ENCODE measurements around the gene LGALS13.

The LGALS13 gene

GRCh38 chr19:39645800-39646411 is 43.6 kb downstream of the LGALS13 start:
- TF ChIP-seq POLR2AphosphoS5 (IDR thresholded peaks at IDR 0.05; ENCODE audit: low read depth, low read length) (no peak), TAF1 (IDR thresholded peaks at IDR 0.05; ENCODE audit: low read depth, low read length) (no peak), POLR2A (IDR thresholded peaks at IDR 0.05; ENCODE audit: low read depth, low read length) (no peak), POU2F2 (IDR thresholded peaks at IDR 0.05; ENCODE audit: low read depth, low read length) (no peak), SPI1 (IDR thresholded peaks at IDR 0.05; ENCODE audit: low read depth, low read length) (no peak), PAX5 (IDR thresholded peaks at IDR 0.05; ENCODE audit: insufficient read depth, low read length, severe bottlenecking) (no peak)
- no peak for FAIRE-seq
- DNase-seq (ENCODE audit: insufficient read length, low spot score) = no peak

GRCh38 chr19:39647918-39648317 is 45.6 kb downstream of the LGALS13 start:
- TF ChIP-seq POU2F2 (IDR thresholded peaks at IDR 0.05; ENCODE audit: low read depth, low read length) (no peak), POLR2A (IDR thresholded peaks at IDR 0.05; ENCODE audit: low read depth, low read length) (no peak), SPI1 (IDR thresholded peaks at IDR 0.05; ENCODE audit: low read depth, low read length) (no peak), POLR2AphosphoS5 (IDR thresholded peaks at IDR 0.05; ENCODE audit: low read depth, low read length) (no peak), PAX5 (IDR thresholded peaks at IDR 0.05; ENCODE audit: insufficient read depth, low read length, severe bottlenecking) (no peak), TAF1 (IDR thresholded peaks at IDR 0.05; ENCODE audit: low read depth, low read length) (no peak)
- DNase-seq (ENCODE audit: insufficient read length, low spot score) = no peak
- FAIRE-seq = no peak

GRCh38 chr19:39655613-39656012 is 53.3 kb downstream of the LGALS13 start, which contains the start of gene LGALS16:
Gene LGALS16, plus strand, starts transcription at chr19:39655913. Its CDS starts 49 bp downstream, at chr19:39655962.
- TF ChIP-seq POLR2AphosphoS5 (IDR thresholded peaks at IDR 0.05; ENCODE audit: low read depth, low read length) = no peak
- TF ChIP-seq PAX5 (IDR thresholded peaks at IDR 0.05; ENCODE audit: insufficient read depth, low read length, severe bottlenecking) = no peak
- TF ChIP-seq POU2F2 (IDR thresholded peaks at IDR 0.05; ENCODE audit: low read depth, low read length) = no peak
- no peak for TF ChIP-seq POLR2A (IDR thresholded peaks at IDR 0.05; ENCODE audit: low read depth, low read length)
- no peak for TF ChIP-seq SPI1 (IDR thresholded peaks at IDR 0.05; ENCODE audit: low read depth, low read length)
- TF ChIP-seq TAF1 (IDR thresholded peaks at IDR 0.05; ENCODE audit: low read depth, low read length) = no peak
- DNase-seq (ENCODE audit: insufficient read length, low spot score) = no peak
- FAIRE-seq = no peak

Measured in GM12891 (cell line).